Endodermal cell (in vitro differentiated cells): ENCODE results near the gene LRCH1. TPM values are rescaled to one million over a fixed set of nuclear protein-coding genes. Genes with fewer than 3 reads are reported as not detected.

Experiments used
- DNase-seq: peaks from one replicate; pipeline ENCODE4 v3.0.0-alpha.2; 2017
- H3K27ac ChIP-seq: 2 replicates; pipeline ENCODE4 v1.5.1; 2013; ENCODE audit warnings: mild to moderate bottlenecking, low read depth, low read length, moderate library complexity
- H3K27me3 ChIP-seq: 2 replicates; pipeline ENCODE4 v1.6.1; 2013; ENCODE audit warnings: mild to moderate bottlenecking, low read length, moderate library complexity; ENCODE audit not compliant: insufficient read depth, control insufficient read depth, poor library complexity, severe bottlenecking
- H3K36me3 ChIP-seq: 2 replicates; pipeline ENCODE4 v1.7.0; 2013; ENCODE audit warnings: mild to moderate bottlenecking, low read length, moderate library complexity; ENCODE audit not compliant: control insufficient read depth, insufficient read depth
- H3K4me1 ChIP-seq: one replicate; pipeline ENCODE4 v1.7.0; 2013; ENCODE audit warnings: low read length; ENCODE audit not compliant: control insufficient read depth, insufficient read depth
- H3K4me3 ChIP-seq: 2 replicates; pipeline ENCODE4 v1.5.1; 2013; ENCODE audit warnings: mild to moderate bottlenecking, low read length, moderate library complexity
- H3K9ac ChIP-seq: 2 replicates; pipeline ENCODE4 v1.6.1; 2013; ENCODE audit warnings: mild to moderate bottlenecking, low read length, moderate library complexity; ENCODE audit not compliant: poor library complexity, severe bottlenecking; ENCODE audit errors: extremely low read depth
- H3K9me3 ChIP-seq: 2 replicates; pipeline ENCODE4 v1.6.1; 2013; ENCODE audit warnings: mild to moderate bottlenecking, low read length, moderate library complexity; ENCODE audit not compliant: control insufficient read depth
- H3K27ac Mint-ChIP-seq: 2 replicates; pipeline ENCODE4 v1.8.0; 2020; ENCODE audit warnings: mixed read lengths
- H3K27me3 Mint-ChIP-seq: 2 replicates; pipeline ENCODE4 v1.8.0; 2021; ENCODE audit warnings: mild to moderate bottlenecking, mixed read lengths; ENCODE audit not compliant: insufficient read depth
- H3K36me3 Mint-ChIP-seq: 2 replicates; pipeline ENCODE4 v1.8.0; 2020; ENCODE audit warnings: low read depth, mixed read lengths
- H3K4me1 Mint-ChIP-seq: 2 replicates; pipeline ENCODE4 v1.8.0; 2020; ENCODE audit warnings: mixed read lengths
- H3K4me3 Mint-ChIP-seq: 2 replicates; pipeline ENCODE4 v1.8.0; 2020; ENCODE audit warnings: mild to moderate bottlenecking, moderate library complexity, mixed read lengths
- H3K9me3 Mint-ChIP-seq: 2 replicates; pipeline ENCODE4 v1.8.0; 2020; ENCODE audit warnings: mild to moderate bottlenecking, mixed read lengths
- WGBS, 2 experiments: methylation state at CpG; one replicate each; pipeline versions ENCODE4 v1.1.5 to v1.1.7; 2013; ENCODE audit warnings: missing lambda C conversion rate in 2 of 2, mixed read lengths in 1 of 2; ENCODE audit not compliant: insufficient coverage in 1 of 2, insufficient read length in 1 of 2; 5-methylcytosine and 5-hydroxymethylcytosine counted together
- total RNA-seq, 2 donors: library from RNA; stranded (reverse); fragmentation: NEBNext Ultra II Directional in 1 of 2; extraction: Animal tissue kit (Norgen Biotek cat#: 25700) in 1 of 2; gene quantifications; 2 replicates in 1 of 2; 3 replicates in 1 of 2; pipeline ENCODE4 v1.2.1, GENCODE V29; 2021
- TF ChIP-seq, protein P1 (sequence below): fragments of 200-600 bp; sonication (generic); conservative IDR thresholded peaks from 2 replicates; pipeline ENCODE4 v1.5.0; 2021; ENCODE audit warnings: antibody characterized with exemption, mild to moderate bottlenecking

Gene LRCH1
- total RNA-seq, 2 donors from 2014 or later: 8.1 to 11.8 TPM

- WGBS, 2 experiments: 93 to 94% methylated on average over 3 to 6 of the region's 6 CpGs
- Histone ChIP-seq H3K36me3 (no peaks in the 10 kb centered on the region), H3K9me3 (no peaks in the 10 kb centered on the region), H3K27ac (peak overlapping the region; percentile 14), H3K4me1 (peaks cover 3% of the 10 kb centered on the region), H3K4me3 (no peak overlapping the region), H3K9ac (no peak overlapping the region), H3K27me3 (no peaks in the 10 kb centered on the region)
- Mint-ChIP-seq H3K4me3 (no peak overlapping the region), H3K4me1 (peaks cover 16% of the 10 kb centered on the region), H3K27me3 (no peaks in the 10 kb centered on the region), H3K36me3 (no peaks in the 10 kb centered on the region), H3K9me3 (no peaks in the 10 kb centered on the region), H3K27ac (no peak overlapping the region)
- DNase-seq: no peak
- TF ChIP-seq, protein P1, sequence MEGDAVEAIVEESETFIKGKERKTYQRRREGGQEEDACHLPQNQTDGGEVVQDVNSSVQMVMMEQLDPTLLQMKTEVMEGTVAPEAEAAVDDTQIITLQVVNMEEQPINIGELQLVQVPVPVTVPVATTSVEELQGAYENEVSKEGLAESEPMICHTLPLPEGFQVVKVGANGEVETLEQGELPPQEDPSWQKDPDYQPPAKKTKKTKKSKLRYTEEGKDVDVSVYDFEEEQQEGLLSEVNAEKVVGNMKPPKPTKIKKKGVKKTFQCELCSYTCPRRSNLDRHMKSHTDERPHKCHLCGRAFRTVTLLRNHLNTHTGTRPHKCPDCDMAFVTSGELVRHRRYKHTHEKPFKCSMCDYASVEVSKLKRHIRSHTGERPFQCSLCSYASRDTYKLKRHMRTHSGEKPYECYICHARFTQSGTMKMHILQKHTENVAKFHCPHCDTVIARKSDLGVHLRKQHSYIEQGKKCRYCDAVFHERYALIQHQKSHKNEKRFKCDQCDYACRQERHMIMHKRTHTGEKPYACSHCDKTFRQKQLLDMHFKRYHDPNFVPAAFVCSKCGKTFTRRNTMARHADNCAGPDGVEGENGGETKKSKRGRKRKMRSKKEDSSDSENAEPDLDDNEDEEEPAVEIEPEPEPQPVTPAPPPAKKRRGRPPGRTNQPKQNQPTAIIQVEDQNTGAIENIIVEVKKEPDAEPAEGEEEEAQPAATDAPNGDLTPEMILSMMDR: no peak
Measured at GRCh38 chr13:46596466-46596865, 43.5 kb downstream of the LRCH1 start.

DNA sequence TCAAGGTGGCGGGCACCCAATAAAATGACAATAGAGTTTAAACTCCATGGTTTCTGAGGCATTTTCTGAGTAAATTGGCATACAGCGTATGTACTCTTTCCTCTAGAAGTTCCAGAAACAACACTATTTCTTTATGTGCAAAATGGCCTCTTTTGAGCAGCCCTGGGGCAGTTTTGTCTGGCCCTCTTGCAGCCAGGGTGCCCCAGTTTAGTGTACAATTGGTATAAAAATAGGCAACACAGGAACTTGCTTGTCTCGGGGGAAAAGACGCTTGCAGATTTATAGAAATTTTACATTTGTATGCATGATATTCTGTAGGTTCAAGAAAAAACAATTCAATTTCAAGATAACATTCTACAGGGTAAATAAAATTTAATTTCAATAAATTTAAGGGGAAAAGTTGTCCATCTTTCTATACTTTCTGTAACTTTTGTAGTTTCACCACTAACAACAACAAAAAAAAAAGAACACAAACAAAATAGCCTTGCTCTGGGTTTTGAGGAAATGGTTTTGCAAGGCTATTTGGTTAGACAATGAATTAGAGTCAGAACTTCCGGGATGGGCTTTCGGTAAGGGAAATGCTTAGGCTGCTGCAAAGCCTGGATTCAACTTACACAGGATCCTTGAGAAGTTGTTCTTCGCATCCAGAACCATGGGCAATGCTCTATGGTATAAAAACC, 45.3 kb downstream of the LRCH1 start:
- no peak overlapping the region for H3K4me3 Mint-ChIP-seq
- no peaks in the 10 kb centered on the region for H3K27me3 ChIP-seq
- no peaks in the 10 kb centered on the region for H3K36me3 ChIP-seq
- H3K9me3 ChIP-seq: no peaks in the 10 kb centered on the region
- peaks cover 3% of the 10 kb centered on the region for H3K4me1 ChIP-seq
- peaks cover 20% of the 10 kb centered on the region for H3K4me1 Mint-ChIP-seq
- TF ChIP-seq, protein P1: no peak
- no peak overlapping the region for H3K9ac ChIP-seq
- H3K27ac ChIP-seq: no peak overlapping the region
- H3K4me3 ChIP-seq: no peak overlapping the region
- H3K27me3 Mint-ChIP-seq: no peaks in the 10 kb centered on the region
- H3K9me3 Mint-ChIP-seq: no peaks in the 10 kb centered on the region
- WGBS, 2 experiments: 96 to 100% methylated on average over 3 to 6 of the region's 7 CpGs
- no peaks in the 10 kb centered on the region for H3K36me3 Mint-ChIP-seq
- H3K27ac Mint-ChIP-seq: no peak overlapping the region
- DNase-seq: no peak

GRCh38 chr13:46598820-46599180, 45.8 kb downstream of the LRCH1 start:
- Histone ChIP-seq H3K27ac (no peak overlapping the region), H3K27me3 (no peaks in the 10 kb centered on the region), H3K4me1 (peaks cover 3% of the 10 kb centered on the region), H3K4me3 (no peak overlapping the region), H3K9ac (no peak overlapping the region), H3K36me3 (no peaks in the 10 kb centered on the region), H3K9me3 (no peaks in the 10 kb centered on the region)
- Mint-ChIP-seq H3K9me3 (no peaks in the 10 kb centered on the region), H3K4me3 (no peak overlapping the region), H3K4me1 (peaks cover 20% of the 10 kb centered on the region), H3K36me3 (no peaks in the 10 kb centered on the region), H3K27ac (no peak overlapping the region), H3K27me3 (no peaks in the 10 kb centered on the region)
- no peak for DNase-seq
- 86 to 93% methylated on average over 1 of the region's 2 CpGs for WGBS, 2 experiments
- TF ChIP-seq, protein P1: no peak
